ENCODE measurements around the gene KRTAP12-3. TPM values are rescaled to one million over a fixed set of nuclear protein-coding genes. Genes with fewer than 3 reads are reported as not detected.

Gene KRTAP12-3
- polyA plus RNA-seq, 2 donors = not detected

DNA sequence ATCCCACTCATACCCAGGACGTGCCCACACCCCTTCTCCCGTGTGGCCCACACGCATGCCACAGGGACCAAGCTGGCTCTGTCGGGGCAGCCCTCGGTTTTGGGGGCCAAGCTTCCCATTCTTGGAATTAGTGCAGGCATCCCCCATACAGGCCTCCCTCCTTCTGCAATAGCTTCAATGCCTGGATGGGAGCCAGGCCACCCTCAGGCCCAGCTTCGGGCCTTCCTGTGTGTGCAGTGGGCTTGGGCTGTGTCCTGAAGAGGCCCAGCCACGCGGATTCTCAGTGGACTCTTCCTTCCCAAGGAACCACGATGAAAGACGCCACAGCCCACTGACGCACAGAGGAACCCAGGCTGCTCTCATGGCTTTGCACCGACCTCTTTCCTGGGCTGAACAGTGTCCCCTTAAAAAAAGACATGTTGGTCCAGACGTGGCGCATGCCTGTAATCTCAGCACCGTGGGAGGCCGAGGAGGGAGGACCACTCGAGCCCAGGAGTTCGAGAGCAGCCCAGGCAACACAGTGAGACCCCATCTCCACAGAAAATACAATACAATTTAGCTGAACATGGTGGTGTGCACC, 8.1 kb upstream of the KRTAP12-3 start:
- Histone ChIP-seq H3K4me3 (ENCODE audit: low read depth in 1 of 2, low read length in 2 of 2) (no peak overlapping the region), H3K9me3 (ENCODE audit: control insufficient read depth in 2 of 2, insufficient read depth in 1 of 2, low read depth in 1 of 2, low read length in 1 of 2) (no peaks in the 10 kb centered on the region), H3K27me3 (ENCODE audit: control insufficient read depth in 1 of 2, insufficient read depth in 2 of 2, low read length in 2 of 2) (no peaks in the 10 kb centered on the region), H3K36me3 (ENCODE audit: control insufficient read depth in 2 of 2, insufficient read depth in 2 of 2, low read length in 1 of 2) (no peaks in the 10 kb centered on the region), H3K27ac (ENCODE audit: low read depth in 2 of 2, low read length in 1 of 2) (no peak overlapping the region), H3K4me1 (ENCODE audit: control insufficient read depth in 2 of 2, insufficient read depth in 2 of 2, low read length in 1 of 2) (no peaks in the 10 kb centered on the region)
- 88 to 89% methylated on average over 18 of the region's 18 CpGs for WGBS, 2 donors

DNA sequence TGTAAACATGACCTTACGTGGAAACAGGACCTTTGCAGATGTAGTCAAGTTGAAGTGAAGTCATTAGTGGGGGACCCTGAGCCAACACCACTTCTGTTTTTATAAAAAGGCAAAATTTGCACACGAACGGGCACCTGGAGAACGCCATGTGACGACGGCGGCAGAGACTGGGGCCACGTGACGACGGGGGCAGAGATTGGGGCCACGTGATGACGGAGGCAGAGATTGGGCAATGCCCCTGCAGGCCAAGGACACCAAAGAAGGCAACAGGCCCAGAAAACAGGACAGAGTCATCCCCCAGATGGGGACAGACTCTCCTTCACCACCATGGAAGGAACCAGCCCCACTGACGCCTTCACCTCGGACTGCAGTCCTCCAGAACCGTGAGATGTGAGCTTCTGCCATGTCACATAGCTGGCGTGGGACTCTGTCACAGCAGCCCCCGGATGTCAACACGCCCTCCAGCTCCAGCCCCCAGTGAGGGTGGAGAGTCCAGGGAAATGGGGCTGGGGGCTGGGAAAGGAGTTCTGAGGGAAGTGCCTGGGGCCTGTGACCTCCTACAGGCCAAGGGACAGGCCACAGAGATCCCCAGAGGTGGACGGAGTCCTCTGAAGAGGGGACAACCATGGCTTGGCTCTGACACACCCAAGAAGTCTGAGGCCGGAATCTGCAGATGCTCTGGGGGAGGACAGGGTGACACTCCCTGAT, 7.3 kb upstream of the KRTAP12-3 start:
- Histone ChIP-seq H3K9me3 (ENCODE audit: control insufficient read depth in 2 of 2, insufficient read depth in 1 of 2, low read depth in 1 of 2, low read length in 1 of 2) (no peaks in the 10 kb centered on the region), H3K4me3 (ENCODE audit: low read depth in 1 of 2, low read length in 2 of 2) (no peak overlapping the region), H3K27me3 (ENCODE audit: control insufficient read depth in 1 of 2, insufficient read depth in 2 of 2, low read length in 2 of 2) (no peaks in the 10 kb centered on the region), H3K36me3 (ENCODE audit: control insufficient read depth in 2 of 2, insufficient read depth in 2 of 2, low read length in 1 of 2) (no peaks in the 10 kb centered on the region), H3K4me1 (ENCODE audit: control insufficient read depth in 2 of 2, insufficient read depth in 2 of 2, low read length in 1 of 2) (no peaks in the 10 kb centered on the region), H3K27ac (ENCODE audit: low read depth in 2 of 2, low read length in 1 of 2) (no peak overlapping the region)
- 89 to 90% methylated on average over 20 of the region's 20 CpGs for WGBS, 2 donors

DNA sequence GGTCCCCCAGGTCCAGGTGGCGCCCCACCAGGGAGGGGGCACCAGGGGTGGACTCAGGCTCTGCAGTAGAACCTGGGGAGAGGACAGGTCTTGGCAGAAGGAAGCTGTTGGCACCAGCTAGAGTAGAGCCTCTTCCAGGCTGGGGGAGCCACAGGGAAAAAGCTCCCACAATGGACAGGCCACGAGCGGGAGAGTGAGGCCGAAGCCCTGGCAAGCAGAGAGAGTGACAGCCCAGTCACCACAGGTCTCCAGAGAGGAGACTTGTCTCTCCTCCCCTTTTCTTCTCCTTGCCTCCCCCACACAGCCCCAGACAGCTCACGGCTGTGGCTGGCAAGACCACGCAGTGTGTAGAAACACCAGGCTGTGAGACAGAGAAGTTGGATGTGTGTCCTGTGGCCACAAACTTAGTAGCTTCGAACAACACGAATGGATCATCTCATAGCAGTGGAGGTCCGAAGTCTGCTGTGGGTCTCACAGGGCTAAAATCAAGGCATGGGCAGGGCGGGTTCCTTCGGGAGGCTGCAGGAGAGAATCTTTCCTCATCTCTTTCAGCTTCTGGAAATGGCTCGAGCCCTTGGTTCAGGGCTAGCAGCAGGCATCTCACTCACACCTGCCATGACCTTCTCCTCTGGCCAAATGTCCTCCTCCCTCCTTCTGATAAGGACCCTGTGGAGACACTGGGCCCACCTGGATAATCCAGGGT, 6.6 kb upstream of the KRTAP12-3 start:
- Histone ChIP-seq H3K27ac (ENCODE audit: low read depth in 2 of 2, low read length in 1 of 2) (no peak overlapping the region), H3K9me3 (ENCODE audit: control insufficient read depth in 2 of 2, insufficient read depth in 1 of 2, low read depth in 1 of 2, low read length in 1 of 2) (no peaks in the 10 kb centered on the region), H3K4me1 (ENCODE audit: control insufficient read depth in 2 of 2, insufficient read depth in 2 of 2, low read length in 1 of 2) (no peaks in the 10 kb centered on the region), H3K36me3 (ENCODE audit: control insufficient read depth in 2 of 2, insufficient read depth in 2 of 2, low read length in 1 of 2) (no peaks in the 10 kb centered on the region), H3K4me3 (ENCODE audit: low read depth in 1 of 2, low read length in 2 of 2) (no peak overlapping the region), H3K27me3 (ENCODE audit: control insufficient read depth in 1 of 2, insufficient read depth in 2 of 2, low read length in 2 of 2) (no peaks in the 10 kb centered on the region)
- 83 to 92% methylated on average over 12 of the region's 12 CpGs for WGBS, 2 donors

DNA sequence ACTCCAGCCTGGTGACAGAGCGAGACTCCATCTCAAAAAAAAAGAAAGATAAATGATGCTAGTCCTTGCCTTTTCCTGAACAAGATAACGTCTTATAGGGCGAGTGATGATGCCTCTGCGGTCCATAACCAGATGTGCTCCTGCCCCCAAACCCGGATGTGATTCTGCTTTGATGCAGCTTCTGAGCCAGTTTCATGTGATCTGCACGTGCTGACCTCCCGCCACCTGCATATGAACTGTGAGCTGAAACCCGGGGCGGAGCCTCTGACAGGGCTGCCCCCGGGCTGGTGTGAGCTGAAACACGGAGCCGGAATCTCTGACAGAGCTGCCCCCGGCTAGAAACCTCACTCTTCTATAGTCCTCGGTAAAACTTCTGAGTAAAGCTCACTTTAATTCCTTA, 4.6 kb upstream of the KRTAP12-3 start:
- WGBS, 2 donors = 65 to 69% methylated on average over 14 of the region's 14 CpGs
- Histone ChIP-seq H3K4me3 (ENCODE audit: low read depth in 1 of 2, low read length in 2 of 2) (no peak overlapping the region), H3K9me3 (ENCODE audit: control insufficient read depth in 2 of 2, insufficient read depth in 1 of 2, low read depth in 1 of 2, low read length in 1 of 2) (no peaks in the 10 kb centered on the region)

DNA sequence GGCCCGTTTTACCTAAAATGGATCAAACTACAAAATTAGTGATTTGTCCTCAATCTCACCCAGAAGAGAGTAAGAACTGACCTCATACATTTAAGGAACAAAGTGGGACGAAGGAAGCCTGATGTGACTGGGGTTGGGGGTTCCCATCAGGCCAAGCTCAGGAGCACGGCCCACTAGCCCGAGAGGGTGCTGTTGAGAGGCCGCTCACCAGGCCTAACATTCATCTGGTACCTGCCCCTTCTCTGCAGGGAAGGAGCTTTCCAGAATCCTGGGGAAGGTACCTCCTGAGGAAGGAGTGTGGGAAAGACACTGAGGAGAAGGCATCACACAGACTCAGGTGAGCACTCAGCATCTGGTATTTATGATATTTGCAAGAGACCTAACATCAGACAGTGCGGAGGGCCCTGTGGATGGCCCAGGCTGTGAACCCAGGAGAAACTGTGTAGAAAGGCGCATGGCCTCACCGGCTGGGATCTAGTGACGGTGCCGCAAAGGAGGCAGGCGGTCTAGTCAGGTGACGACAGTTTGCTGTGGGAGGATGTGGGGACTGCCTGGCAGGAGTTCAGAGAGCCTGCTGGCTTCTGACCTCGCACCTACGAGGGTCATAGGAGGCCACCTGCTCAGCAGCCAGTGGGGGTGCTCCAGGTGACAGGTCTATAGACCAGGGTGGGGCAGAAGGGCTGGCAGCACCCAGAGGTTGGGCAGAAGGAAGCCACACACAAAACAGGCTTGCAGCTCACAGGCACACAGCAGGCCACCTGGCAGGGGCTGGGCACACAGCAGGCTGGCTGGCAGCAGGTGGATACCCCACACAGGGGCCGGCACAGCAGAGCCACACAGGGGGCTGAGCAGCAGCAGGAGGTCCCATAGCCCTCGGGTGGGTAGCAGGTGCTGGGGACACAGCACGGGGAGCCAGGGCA, 3.8 kb upstream of the KRTAP12-3 start:
- no peak overlapping the region for H3K4me3 ChIP-seq (ENCODE audit: low read depth in 1 of 2, low read length in 2 of 2)
- no peaks in the 10 kb centered on the region for H3K36me3 ChIP-seq (ENCODE audit: control insufficient read depth in 2 of 2, insufficient read depth in 2 of 2, low read length in 1 of 2)
- WGBS, 2 donors = 71 to 80% methylated on average over 17 of the region's 17 CpGs
- no peak overlapping the region for H3K27ac ChIP-seq (ENCODE audit: low read depth in 2 of 2, low read length in 1 of 2)
- H3K4me1 ChIP-seq (ENCODE audit: control insufficient read depth in 2 of 2, insufficient read depth in 2 of 2, low read length in 1 of 2) = peaks cover 0 to 6% of the 10 kb centered on the region in 2 donors
- no peaks in the 10 kb centered on the region for H3K9me3 ChIP-seq (ENCODE audit: control insufficient read depth in 2 of 2, insufficient read depth in 1 of 2, low read depth in 1 of 2, low read length in 1 of 2)
- no peaks in the 10 kb centered on the region for H3K27me3 ChIP-seq (ENCODE audit: control insufficient read depth in 1 of 2, insufficient read depth in 2 of 2, low read length in 2 of 2)

More for the DNA sequence above, 4.6 kb upstream of the KRTAP12-3 start:
- H3K27me3 ChIP-seq (ENCODE audit: control insufficient read depth in 1 of 2, insufficient read depth in 2 of 2, low read length in 2 of 2) = no peaks in the 10 kb centered on the region
- H3K27ac ChIP-seq (ENCODE audit: low read depth in 2 of 2, low read length in 1 of 2) = no peak overlapping the region
- H3K36me3 ChIP-seq (ENCODE audit: control insufficient read depth in 2 of 2, insufficient read depth in 2 of 2, low read length in 1 of 2) = no peaks in the 10 kb centered on the region
- H3K4me1 ChIP-seq (ENCODE audit: control insufficient read depth in 2 of 2, insufficient read depth in 2 of 2, low read length in 1 of 2) = peaks cover 0 to 6% of the 10 kb centered on the region in 2 donors

DNA sequence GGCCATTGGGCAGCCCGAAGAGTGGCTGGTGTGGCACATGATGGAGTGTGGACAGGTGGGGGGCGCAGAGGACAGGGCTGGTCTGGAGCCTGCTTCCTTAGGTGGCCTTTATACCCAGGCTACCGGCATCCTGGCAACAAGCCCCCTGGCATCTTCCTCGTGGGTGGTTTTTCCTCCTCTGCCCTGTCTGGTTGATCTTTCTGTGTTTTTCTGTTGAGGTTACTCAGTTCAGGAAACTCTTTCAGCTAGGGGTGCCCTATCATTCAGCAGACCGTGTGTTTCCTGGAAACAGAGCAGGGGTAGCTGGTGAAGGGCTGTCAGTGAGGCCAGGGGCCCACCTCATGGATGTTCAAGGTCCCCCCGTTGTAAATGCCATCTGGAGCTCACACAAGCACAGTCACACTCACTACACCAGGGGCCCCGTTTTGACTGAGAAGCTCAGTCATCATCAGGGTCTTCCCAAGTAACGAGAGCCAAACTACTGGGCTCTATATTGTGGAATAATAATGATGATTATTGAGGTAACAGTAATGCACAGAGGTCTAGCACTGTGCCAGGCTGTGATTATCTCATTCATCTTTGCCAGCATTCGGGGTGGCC, 3.1 kb upstream of the KRTAP12-3 start, which contains the start of gene KRTAP12-4:
TSS of gene KRTAP12-4 (minus strand) at position 84 of the 600 bp plus-strand sequence. CDS start at position 39, 45 bp downstream.
- Histone ChIP-seq H3K27ac (ENCODE audit: low read depth in 2 of 2, low read length in 1 of 2) (no peak within 1 kb of the TSS), H3K4me3 (ENCODE audit: low read depth in 1 of 2, low read length in 2 of 2) (no peak within 1 kb of the TSS), H3K27me3 (ENCODE audit: control insufficient read depth in 1 of 2, insufficient read depth in 2 of 2, low read length in 2 of 2) (no peaks in the 10 kb centered on the region)

DNA sequence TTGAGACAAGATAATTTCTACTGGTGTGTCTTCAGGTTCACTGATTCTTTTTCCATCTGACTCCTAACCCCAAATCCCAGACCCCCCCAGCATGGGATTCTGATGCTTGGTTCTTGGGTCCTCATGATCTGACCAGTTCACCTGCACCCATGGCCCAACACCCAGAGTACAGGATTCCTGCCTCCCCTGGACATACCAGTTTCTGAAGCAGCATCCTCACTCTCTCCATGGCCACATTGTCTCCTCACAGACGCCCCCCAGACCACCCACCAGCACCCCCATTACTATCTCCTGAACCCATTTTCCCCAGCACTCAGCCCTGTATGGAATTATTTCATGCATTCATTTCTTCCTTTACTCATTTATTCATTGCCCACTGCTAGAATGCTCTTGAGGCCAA, 864 bp upstream of the KRTAP12-3 start:
- no peaks in the 10 kb centered on the region for H3K36me3 ChIP-seq (ENCODE audit: control insufficient read depth in 2 of 2, insufficient read depth in 2 of 2, low read length in 1 of 2)
- H3K4me1 ChIP-seq (ENCODE audit: control insufficient read depth in 2 of 2, insufficient read depth in 2 of 2, low read length in 1 of 2) = peaks cover 0 to 6% of the 10 kb centered on the region in 2 donors
- 41 to 60% methylated on average over 1 of the region's 1 CpG for WGBS, 2 donors
- peak overlapping the region in 1 of 2 donors; percentile 30 for H3K27ac ChIP-seq (ENCODE audit: low read depth in 2 of 2, low read length in 1 of 2)
- no peaks in the 10 kb centered on the region for H3K9me3 ChIP-seq (ENCODE audit: control insufficient read depth in 2 of 2, insufficient read depth in 1 of 2, low read depth in 1 of 2, low read length in 1 of 2)
- H3K4me3 ChIP-seq (ENCODE audit: low read depth in 1 of 2, low read length in 2 of 2) = no peak overlapping the region
- no peaks in the 10 kb centered on the region for H3K27me3 ChIP-seq (ENCODE audit: control insufficient read depth in 1 of 2, insufficient read depth in 2 of 2, low read length in 2 of 2)

More for the DNA sequence above, 3.1 kb upstream of the KRTAP12-3 start, which contains the start of gene KRTAP12-4:
- H3K4me1 ChIP-seq (ENCODE audit: control insufficient read depth in 2 of 2, insufficient read depth in 2 of 2, low read length in 1 of 2) = peaks cover 0 to 6% of the 10 kb centered on the region in 2 donors
- WGBS, 2 donors = 68 to 73% methylated on average over 9 of the region's 9 CpGs
- H3K36me3 ChIP-seq (ENCODE audit: control insufficient read depth in 2 of 2, insufficient read depth in 2 of 2, low read length in 1 of 2) = no peaks in the 10 kb centered on the region
- no peaks in the 10 kb centered on the region for H3K9me3 ChIP-seq (ENCODE audit: control insufficient read depth in 2 of 2, insufficient read depth in 1 of 2, low read depth in 1 of 2, low read length in 1 of 2)

DNA sequence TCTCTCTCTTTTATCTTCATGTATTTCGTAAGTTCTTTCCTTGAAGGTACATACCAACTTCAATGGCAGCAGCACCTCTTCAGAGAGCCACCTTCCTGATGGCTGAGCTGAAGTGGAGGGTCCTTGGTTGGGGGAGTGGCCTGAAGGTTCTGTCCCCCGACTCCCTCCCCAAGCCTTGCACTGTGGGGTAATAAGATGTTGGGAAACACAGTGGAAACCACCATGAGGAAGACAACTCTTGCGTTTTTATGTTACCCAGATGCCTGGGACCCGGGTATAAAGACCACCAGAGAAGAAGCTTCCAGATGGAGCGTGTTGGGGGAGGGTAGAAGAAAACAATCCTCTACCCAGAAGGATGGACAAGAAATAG, 794 bp downstream of the KRTAP12-3 start:
- Histone ChIP-seq H3K4me3 (ENCODE audit: low read depth in 1 of 2, low read length in 2 of 2) (no peak overlapping the region), H3K27me3 (ENCODE audit: control insufficient read depth in 1 of 2, insufficient read depth in 2 of 2, low read length in 2 of 2) (no peaks in the 10 kb centered on the region), H3K9me3 (ENCODE audit: control insufficient read depth in 2 of 2, insufficient read depth in 1 of 2, low read depth in 1 of 2, low read length in 1 of 2) (no peaks in the 10 kb centered on the region), H3K27ac (ENCODE audit: low read depth in 2 of 2, low read length in 1 of 2) (no peak overlapping the region), H3K4me1 (ENCODE audit: control insufficient read depth in 2 of 2, insufficient read depth in 2 of 2, low read length in 1 of 2) (peaks cover 0 to 6% of the 10 kb centered on the region in 2 donors), H3K36me3 (ENCODE audit: control insufficient read depth in 2 of 2, insufficient read depth in 2 of 2, low read length in 1 of 2) (no peaks in the 10 kb centered on the region)
- 82 to 85% methylated on average over 5 of the region's 5 CpGs for WGBS, 2 donors

Data from esophagus (tissue), 2 donors.